Neural cell (in vitro differentiated cells): ENCODE data around the gene ZNF407. TPM values are rescaled to one million over a fixed set of nuclear protein-coding genes. Genes with fewer than 3 reads are reported as not detected.

Source experiments
- H2AFZ ChIP-seq: fragments of 200-600, 300-800 bp; sonication (generic), shearing (Covaris generic); 2 replicates; pipeline ENCODE4 v1.6.0; 2014; ENCODE audit warnings: low read depth, mild to moderate bottlenecking, antibody characterized with exemption, low read length, moderate library complexity
- H3F3A ChIP-seq: fragments of 200-600 bp; shearing (Covaris generic); 2 replicates; pipeline ENCODE4 v1.6.1; 2016; ENCODE audit warnings: mild to moderate bottlenecking, moderate library complexity, mixed read lengths, antibody characterized with exemption, low read length; ENCODE audit not compliant: insufficient read depth, poor library complexity, severe bottlenecking
- H3K27ac ChIP-seq: fragments of 200-600, 300-800 bp; sonication (generic), shearing (Covaris generic); 2 replicates; pipeline ENCODE4 v1.5.1; 2014; ENCODE audit warnings: mild to moderate bottlenecking, low read length, moderate library complexity
- H3K27me3 ChIP-seq: fragments of 300-800, 200-600 bp; sonication (generic), shearing (Covaris generic); 2 replicates; pipeline ENCODE4 v1.6.0; 2014; ENCODE audit warnings: mild to moderate bottlenecking, low read depth, low read length, moderate library complexity; ENCODE audit not compliant: insufficient read depth
- H3K36me3 ChIP-seq: fragments of 300-800, 200-600 bp; sonication (generic), shearing (Covaris generic); 2 replicates; pipeline ENCODE4 v1.5.1; 2014; ENCODE audit warnings: mild to moderate bottlenecking, antibody characterized with exemption, low read length, moderate library complexity; ENCODE audit not compliant: insufficient read depth
- H3K4me2 ChIP-seq: fragments of 300-800, 200-600 bp; sonication (generic), shearing (Covaris generic); 2 replicates; pipeline ENCODE4 v1.6.0; 2014; ENCODE audit warnings: mild to moderate bottlenecking, low read length
- H3K4me3 ChIP-seq: fragments of 300-800, 200-600 bp; sonication (generic), shearing (Covaris generic); 2 replicates; pipeline ENCODE4 v1.5.1; 2014; ENCODE audit warnings: mild to moderate bottlenecking, low read length, moderate library complexity
- H3K79me2 ChIP-seq: fragments of 200-600 bp; shearing (Covaris generic); replicated peaks from 2 replicates; pipeline ENCODE4 v1.6.0; 2014; ENCODE audit warnings: mild to moderate bottlenecking, low read length, moderate library complexity; ENCODE audit not compliant: insufficient read depth
- H3K9ac ChIP-seq: fragments of 300-800, 200-600 bp; sonication (generic), shearing (Covaris generic); 2 replicates; pipeline ENCODE4 v1.6.1; 2016; ENCODE audit warnings: mild to moderate bottlenecking, low read length, mixed read lengths
- H3K9me2 ChIP-seq: fragments of 200-600 bp; shearing (Covaris generic); 2 replicates; pipeline ENCODE4 v1.6.1; 2016; ENCODE audit warnings: mild to moderate bottlenecking, low read length, mixed read lengths; ENCODE audit not compliant: insufficient read depth
- H3K9me3 ChIP-seq: fragments of 200-600, 300-800 bp; sonication (generic), shearing (Covaris generic); 2 replicates; pipeline ENCODE4 v1.6.1; 2016; ENCODE audit warnings: mild to moderate bottlenecking, mixed run types, low read length, moderate library complexity, mixed read lengths
- H4K20me1 ChIP-seq: fragments of 200-600 bp; shearing (Covaris generic); 2 replicates; pipeline ENCODE4 v1.6.1; 2016; ENCODE audit warnings: mild to moderate bottlenecking, mixed run types; ENCODE audit not compliant: insufficient read depth
- EP300 ChIP-seq: fragments of 450-650 bp; conservative IDR thresholded peaks from 2 replicates; pipeline ENCODE4 v1.6.1; 2014; ENCODE audit warnings: antibody characterized with exemption, mild to moderate bottlenecking, moderate library complexity; ENCODE audit not compliant: poor library complexity, severe bottlenecking
- EZH2 ChIP-seq: fragments of 200-600, 300-800 bp; shearing (Covaris generic), sonication (generic); IDR thresholded peaks from 2 replicates; pipeline ENCODE4 v1.6.1; 2014; ENCODE audit warnings: antibody characterized with exemption, low read length, borderline replicate concordance, mild to moderate bottlenecking; ENCODE audit not compliant: insufficient read depth, poor library complexity, severe bottlenecking
- MXI1 ChIP-seq: fragments of 450-650 bp; conservative IDR thresholded peaks from 2 replicates; pipeline ENCODE4 v1.6.1; 2014; ENCODE audit warnings: antibody characterized with exemption, mild to moderate bottlenecking; ENCODE audit not compliant: poor library complexity, severe bottlenecking
- POLR2AphosphoS5 ChIP-seq: IDR thresholded peaks from 2 replicates; pipeline ENCODE4 v1.6.1; 2012
- RAD21 ChIP-seq: fragments of 450-650 bp; conservative IDR thresholded peaks from 2 replicates; pipeline ENCODE4 v1.6.1; 2014; ENCODE audit warnings: antibody characterized with exemption, mild to moderate bottlenecking, moderate library complexity
- REST ChIP-seq: IDR thresholded peaks from 2 replicates; pipeline ENCODE4 v1.6.1; 2012; ENCODE audit warnings: borderline replicate concordance
- SMC3 ChIP-seq: fragments of 450-650 bp; conservative IDR thresholded peaks from 2 replicates; pipeline ENCODE4 v1.6.1; 2014; ENCODE audit warnings: antibody characterized with exemption, mild to moderate bottlenecking, moderate library complexity; ENCODE audit not compliant: poor library complexity
- TAF1 ChIP-seq: IDR thresholded peaks from 2 replicates; pipeline ENCODE4 v1.6.1; 2012; ENCODE audit warnings: low read depth
- polyA plus RNA-seq: library from polyadenylated mRNA; depleted of rRNA; stranded (reverse); fragments of >200 nt; gene quantifications from 2 replicates; pipeline ENCODE4 v1.2.3, GENCODE V29; 2014
- TF ChIP-seq, protein P1 (sequence below): fragments of 450-650 bp; IDR thresholded peaks from 2 replicates; pipeline ENCODE4 v1.5.1; 2014; ENCODE audit warnings: antibody characterized with exemption, mild to moderate bottlenecking, moderate library complexity; ENCODE audit not compliant: poor library complexity, severe bottlenecking

The ZNF407 gene
- polyA plus RNA-seq, 1 donor from 2014 or later = 2.9 TPM

- Histone ChIP-seq H3K27me3 (no peaks in the 10 kb centered on the region), H3K27ac (no peak overlapping the region), H4K20me1 (no peaks in the 10 kb centered on the region), H3K4me3 (no peak overlapping the region), H3K4me2 (no peak overlapping the region), H3F3A (no peaks in the 10 kb centered on the region), H3K9me2 (no peaks in the 10 kb centered on the region), H2AFZ (no peak overlapping the region), H3K36me3 (no peaks in the 10 kb centered on the region), H3K9me3 (no peaks in the 10 kb centered on the region), H3K9ac (no peak overlapping the region), H3K79me2 (no peaks in the 10 kb centered on the region)
- TF ChIP-seq, protein P1, sequence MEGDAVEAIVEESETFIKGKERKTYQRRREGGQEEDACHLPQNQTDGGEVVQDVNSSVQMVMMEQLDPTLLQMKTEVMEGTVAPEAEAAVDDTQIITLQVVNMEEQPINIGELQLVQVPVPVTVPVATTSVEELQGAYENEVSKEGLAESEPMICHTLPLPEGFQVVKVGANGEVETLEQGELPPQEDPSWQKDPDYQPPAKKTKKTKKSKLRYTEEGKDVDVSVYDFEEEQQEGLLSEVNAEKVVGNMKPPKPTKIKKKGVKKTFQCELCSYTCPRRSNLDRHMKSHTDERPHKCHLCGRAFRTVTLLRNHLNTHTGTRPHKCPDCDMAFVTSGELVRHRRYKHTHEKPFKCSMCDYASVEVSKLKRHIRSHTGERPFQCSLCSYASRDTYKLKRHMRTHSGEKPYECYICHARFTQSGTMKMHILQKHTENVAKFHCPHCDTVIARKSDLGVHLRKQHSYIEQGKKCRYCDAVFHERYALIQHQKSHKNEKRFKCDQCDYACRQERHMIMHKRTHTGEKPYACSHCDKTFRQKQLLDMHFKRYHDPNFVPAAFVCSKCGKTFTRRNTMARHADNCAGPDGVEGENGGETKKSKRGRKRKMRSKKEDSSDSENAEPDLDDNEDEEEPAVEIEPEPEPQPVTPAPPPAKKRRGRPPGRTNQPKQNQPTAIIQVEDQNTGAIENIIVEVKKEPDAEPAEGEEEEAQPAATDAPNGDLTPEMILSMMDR = no peak
- TF ChIP-seq EZH2 (no peak), TAF1 (no peak), SMC3 (no peak), RAD21 (no peak), POLR2AphosphoS5 (no peak)
Measured at GRCh38 chr18:74806700-74807416, 209.2 kb downstream of the ZNF407 start.

GRCh38 chr18:74817576-74817975 is 219.9 kb downstream of the ZNF407 start:
- Histone ChIP-seq H3K9me2 (no peaks in the 10 kb centered on the region), H3K79me2 (no peaks in the 10 kb centered on the region), H3K4me3 (no peak overlapping the region), H2AFZ (no peak overlapping the region), H3K27me3 (no peaks in the 10 kb centered on the region), H4K20me1 (no peaks in the 10 kb centered on the region), H3K4me2 (no peak overlapping the region), H3K36me3 (no peaks in the 10 kb centered on the region), H3K9ac (no peak overlapping the region), H3K27ac (no peak overlapping the region), H3F3A (no peaks in the 10 kb centered on the region), H3K9me3 (no peaks in the 10 kb centered on the region)
- no peak for TF ChIP-seq SMC3
- no peak for TF ChIP-seq MXI1
- TF ChIP-seq TAF1 = no peak
- no peak for TF ChIP-seq REST
- TF ChIP-seq EZH2 = no peak
- TF ChIP-seq, protein P1 = no peak
- no peak for TF ChIP-seq EP300
- TF ChIP-seq RAD21 = no peak
- TF ChIP-seq POLR2AphosphoS5 = no peak
